GF-D8 (cell line): ENCODE measurements around the gene TFCP2L1.

Experiments used
- DNase-seq: peaks from one replicate; lab custom pipeline; 2025; lab: John Stamatoyannopoulos, UW

Gene TFCP2L1

GRCh38 chr2:121171625-121172119 is 113.3 kb downstream of the TFCP2L1 start:
- no peak for DNase-seq

GRCh38 chr2:121170577-121170976 is 114.4 kb downstream of the TFCP2L1 start:
- no peak for DNase-seq

GRCh38 chr2:121167411-121167810 is 117.6 kb downstream of the TFCP2L1 start:
- DNase-seq, result no peak
